GM12801 (cell line): ENCODE results near the gene PIP5K1B.

ENCODE experiments used
- CTCF ChIP-seq: IDR thresholded peaks from one replicate; pipeline ENCODE4 v1.5.1; 2011; ENCODE audit warnings: control low read depth; ENCODE audit not compliant: insufficient read length; ENCODE audit errors: extremely low read depth

The PIP5K1B gene

DNA sequence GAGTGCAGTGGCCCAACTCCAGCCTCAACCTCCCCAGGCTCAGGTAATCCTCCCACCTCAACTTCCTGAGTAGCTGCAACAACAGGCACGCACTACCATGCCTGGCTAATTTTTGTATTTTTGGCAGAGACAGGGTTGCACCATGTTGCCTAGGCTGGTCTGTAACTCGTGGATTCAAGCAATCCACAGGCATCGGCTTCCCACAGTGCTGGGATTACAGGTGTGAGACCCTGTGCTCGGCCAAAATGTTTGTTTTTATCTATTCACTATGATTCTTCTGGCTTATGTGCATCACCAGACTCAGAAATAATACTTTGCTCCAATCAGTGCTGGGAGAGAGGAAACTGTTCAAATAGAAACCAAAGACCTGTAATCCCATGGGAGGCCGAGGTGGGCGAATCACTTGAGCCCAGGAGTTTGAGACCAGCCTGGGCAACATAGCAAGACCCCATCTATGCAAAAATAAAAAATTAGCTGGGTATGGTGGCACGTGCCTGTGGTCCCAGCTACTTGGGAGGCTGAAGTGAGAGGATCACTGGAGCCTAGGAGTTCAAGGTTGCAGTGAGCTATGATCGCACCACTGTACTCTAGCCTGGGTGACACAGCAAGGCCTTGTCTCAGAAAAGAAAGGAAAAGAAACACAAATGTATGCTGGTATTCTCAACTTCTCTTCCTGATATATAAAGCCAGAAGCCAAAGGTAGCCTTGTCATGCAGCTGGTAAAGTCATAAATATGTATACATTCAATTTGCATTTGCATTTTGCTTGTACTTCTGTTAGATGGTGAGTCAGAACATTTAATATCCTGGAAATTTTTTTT, 4.5 kb downstream of the PIP5K1B start:
- no peak for TF ChIP-seq CTCF

DNA sequence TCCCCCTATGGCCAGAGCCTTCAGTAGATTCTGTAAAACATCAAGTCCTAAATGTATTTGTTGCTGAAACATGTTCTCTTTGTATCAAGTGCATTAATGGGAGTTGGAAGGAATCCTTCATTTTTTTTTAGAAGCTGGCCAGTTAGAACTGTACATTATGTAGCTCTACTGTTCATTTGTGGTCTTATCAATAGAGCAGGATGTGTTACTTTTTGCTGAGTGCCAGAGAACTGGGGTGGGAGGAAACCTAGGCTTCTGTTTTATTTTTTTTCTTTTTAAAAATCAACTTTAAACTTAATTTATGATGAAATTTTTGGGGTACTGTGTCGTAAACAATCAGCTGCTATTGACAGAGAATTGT, 5.1 kb downstream of the PIP5K1B start:
- TF ChIP-seq CTCF = no peak

DNA sequence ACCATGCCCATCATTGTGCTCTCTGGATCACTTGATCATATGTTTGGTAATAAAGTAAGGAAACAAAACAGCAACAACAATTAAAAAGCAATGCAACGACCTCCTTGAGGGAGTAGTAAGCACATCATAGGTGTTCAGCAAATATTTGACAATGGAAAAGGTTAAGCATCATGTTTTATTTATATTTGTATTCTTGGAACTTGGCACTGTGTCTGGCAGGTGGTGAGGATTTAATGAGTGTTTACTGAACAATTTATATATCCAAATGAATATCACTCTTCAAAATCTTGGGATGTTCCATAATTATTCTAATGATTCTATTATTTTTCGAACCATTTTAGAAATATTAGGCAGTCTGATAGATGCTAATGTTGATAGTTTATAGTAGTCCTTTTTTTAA, 6.2 kb downstream of the PIP5K1B start:
- no peak for TF ChIP-seq CTCF

- no peak for TF ChIP-seq CTCF
Observed at GRCh38 chr9:68711932-68712331, 6.9 kb downstream of the PIP5K1B start.

DNA sequence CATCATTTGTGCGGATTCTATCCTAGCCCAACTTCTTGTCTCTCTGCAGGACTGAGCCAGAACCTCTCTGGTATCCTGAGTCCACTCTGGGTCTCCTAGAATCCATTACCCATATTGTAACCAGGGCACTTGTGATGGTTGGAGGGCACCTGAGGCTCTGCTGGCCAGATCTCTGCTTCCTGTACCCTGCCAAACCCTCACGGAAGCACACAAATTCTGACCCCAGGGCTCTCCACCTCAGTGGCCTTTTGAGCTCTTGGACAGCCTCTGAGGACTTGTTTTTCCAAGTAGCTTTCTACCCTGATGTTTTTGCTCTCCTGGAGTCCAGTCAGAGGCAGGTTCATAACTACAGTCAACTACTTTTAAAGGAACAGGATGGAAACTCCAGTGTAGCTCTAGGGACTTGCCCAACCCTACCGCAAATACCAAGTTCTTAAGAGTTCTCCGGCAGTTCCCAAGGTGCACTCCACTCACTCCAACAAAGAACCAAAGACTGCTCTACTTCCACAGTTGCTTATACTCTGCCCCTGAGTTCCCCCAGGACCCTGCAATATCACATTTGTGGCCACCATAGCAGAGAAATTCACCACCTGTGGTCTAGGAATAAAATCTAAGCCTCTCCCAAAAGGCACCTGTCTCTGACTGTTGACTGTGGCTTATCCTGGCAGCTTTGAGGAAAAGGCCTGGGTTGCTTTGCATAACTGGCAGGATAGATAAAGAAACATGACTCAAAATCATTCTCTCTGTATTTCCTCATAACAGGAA, 9.6 kb downstream of the PIP5K1B start:
- TF ChIP-seq CTCF = no peak

GRCh38 chr9:68715181-68715456, 10.1 kb downstream of the PIP5K1B start:
- TF ChIP-seq CTCF = no peak

GRCh38 chr9:68717552-68718443, 12.8 kb downstream of the PIP5K1B start:
- no peak for TF ChIP-seq CTCF
